Liver (tissue), 9 donors: ENCODE measurements around the gene WDFY1. TPM values are rescaled to one million over a fixed set of nuclear protein-coding genes. Genes with fewer than 3 reads are reported as not detected.

Source experiments
- DNase-seq: peaks from one replicate; pipeline ENCODE4 v3.0.0-alpha.2; 2017; ENCODE audit warnings: low spot score
- H3K27ac ChIP-seq, 2 donors: one replicate each; pipeline ENCODE4 v1.7.0; 2013; ENCODE audit warnings: inconsistent platforms in 2 of 2, low read length in 2 of 2, control low read depth in 1 of 2, low read depth in 1 of 2, mild to moderate bottlenecking in 1 of 2
- H3K27me3 ChIP-seq, 4 donors: one replicate each; pipeline versions ENCODE4 v1.6.1 to v1.7.0; 2013; ENCODE audit warnings: low read length in 3 of 4, inconsistent platforms in 1 of 4, mild to moderate bottlenecking in 1 of 4, moderate library complexity in 1 of 4; ENCODE audit not compliant: control insufficient read depth in 4 of 4, insufficient read depth in 4 of 4
- H3K36me3 ChIP-seq, 4 donors: one replicate each; pipeline versions ENCODE4 v1.6.1 to v1.7.0; 2013; ENCODE audit warnings: low read length in 3 of 4, mild to moderate bottlenecking in 3 of 4, low read depth in 1 of 4, moderate library complexity in 1 of 4; ENCODE audit not compliant: control insufficient read depth in 4 of 4, insufficient read depth in 3 of 4
- H3K4me1 ChIP-seq, 4 donors: one replicate each; pipeline versions ENCODE4 v1.6.1 to v1.7.0; 2013; ENCODE audit warnings: low read length in 3 of 4, mild to moderate bottlenecking in 3 of 4, moderate library complexity in 1 of 4; ENCODE audit not compliant: control insufficient read depth in 4 of 4, insufficient read depth in 4 of 4
- H3K4me3 ChIP-seq, 3 donors: one replicate each; pipeline versions ENCODE4 v1.6.1 to v1.7.0; 2013; ENCODE audit warnings: low read length in 3 of 3, control low read depth in 1 of 3, low read depth in 1 of 3, mild to moderate bottlenecking in 1 of 3
- H3K9ac ChIP-seq, 2 donors: one replicate each; pipeline ENCODE4 v1.7.0; 2013; ENCODE audit warnings: low read length in 2 of 2, mild to moderate bottlenecking in 2 of 2, moderate library complexity in 2 of 2, control low read depth in 1 of 2, low read depth in 1 of 2
- H3K9me3 ChIP-seq, 4 donors: one replicate each; pipeline versions ENCODE4 v1.6.1 to v1.7.0; 2013; ENCODE audit warnings: low read length in 3 of 4; ENCODE audit not compliant: control insufficient read depth in 4 of 4
- ATF3 ChIP-seq: IDR thresholded peaks from 2 replicates; pipeline ENCODE4 v1.6.1; 2016; ENCODE audit warnings: antibody characterized with exemption
- CTCF ChIP-seq: fragments of 150-350 bp; IDR thresholded peaks from 2 replicates; pipeline ENCODE4 v1.5.1; 2017; ENCODE audit warnings: improper control_type of control experiment, low read depth, low read length; ENCODE audit not compliant: missing input control
- EGR1 ChIP-seq, 2 donors: IDR thresholded peaks; 2 replicates each; pipeline ENCODE4 v1.6.1; 2016 to 2018; ENCODE audit warnings: antibody characterized with exemption in 2 of 2, low read depth in 2 of 2
- FOXA1 ChIP-seq: IDR thresholded peaks from 2 replicates; pipeline ENCODE4 v1.6.1; 2016; ENCODE audit warnings: antibody characterized with exemption
- FOXA2 ChIP-seq: IDR thresholded peaks from 2 replicates; pipeline ENCODE4 v1.6.1; 2016; ENCODE audit warnings: antibody characterized with exemption
- GABPA ChIP-seq, 2 donors: IDR thresholded peaks in 1 of 2; conservative IDR thresholded peaks in 1 of 2; 2 replicates each; pipeline ENCODE4 v1.6.1; 2016; ENCODE audit warnings: antibody characterized with exemption in 2 of 2, mild to moderate bottlenecking in 1 of 2, moderate library complexity in 1 of 2
- HNF4G ChIP-seq: IDR thresholded peaks from 2 replicates; pipeline ENCODE4 v1.6.1; 2016; ENCODE audit warnings: antibody characterized with exemption
- JUND ChIP-seq, 2 donors: IDR thresholded peaks; 2 replicates each; pipeline ENCODE4 v1.6.1; 2016; ENCODE audit warnings: antibody characterized with exemption in 2 of 2
- MAX ChIP-seq: IDR thresholded peaks from 2 replicates; pipeline ENCODE4 v1.6.1; 2016; ENCODE audit warnings: antibody characterized with exemption
- NR2F2 ChIP-seq: IDR thresholded peaks from 2 replicates; pipeline ENCODE4 v1.6.1; 2016; ENCODE audit warnings: antibody characterized with exemption
- RAD21 ChIP-seq, 2 donors: IDR thresholded peaks; 2 replicates each; pipeline ENCODE4 v1.6.1; 2016; ENCODE audit warnings: antibody characterized with exemption in 2 of 2, mild to moderate bottlenecking in 2 of 2
- REST ChIP-seq: IDR thresholded peaks from 2 replicates; pipeline ENCODE4 v1.6.1; 2016; ENCODE audit warnings: antibody characterized with exemption, mild to moderate bottlenecking
- RXRA ChIP-seq, 2 donors: IDR thresholded peaks; 2 replicates each; pipeline ENCODE4 v1.6.1; 2017 to 2018; ENCODE audit warnings: antibody characterized with exemption in 2 of 2, mild to moderate bottlenecking in 1 of 2
- SP1 ChIP-seq: IDR thresholded peaks from 2 replicates; pipeline ENCODE4 v1.6.1; 2018; ENCODE audit warnings: antibody characterized with exemption, mild to moderate bottlenecking
- TAF1 ChIP-seq: conservative IDR thresholded peaks from 2 replicates; pipeline ENCODE4 v1.6.1; 2016; ENCODE audit warnings: antibody characterized with exemption, mild to moderate bottlenecking
- YY1 ChIP-seq: IDR thresholded peaks from 2 replicates; pipeline ENCODE4 v1.6.1; 2016; ENCODE audit warnings: antibody characterized with exemption, mild to moderate bottlenecking
- ZBTB33 ChIP-seq: IDR thresholded peaks from 2 replicates; pipeline ENCODE4 v1.6.1; 2016; ENCODE audit warnings: antibody characterized with exemption
- WGBS: extraction: QIAGEN DNeasy Blood & Tissue Kit; methylation state at CpG from one replicate; pipeline ENCODE4 v1.1.7; 2013; 5-methylcytosine and 5-hydroxymethylcytosine counted together
- polyA plus RNA-seq, 2 donors: library from polyadenylated mRNA; stranded (reverse) in 1 of 2; unstranded in 1 of 2; fragments of 200-250 nt in 1 of 2; fragments of >200 nt in 1 of 2; fragmentation: Nextera tagmentation in 1 of 2; extraction: Ambion mirVana in 1 of 2; gene quantifications; one replicate each; pipeline versions ENCODE4 v1.2.1 to v1.2.3, GENCODE V29; 2013 to 2015
- total RNA-seq, 2 donors: library from RNA; depleted of rRNA; stranded (reverse); fragments of >200 nt; gene quantifications; one replicate each; pipeline ENCODE4 v1.2.3, GENCODE V29; 2014
- donor health status: healthy.
- donor health status: healthy.
- donor health status: healthy.
- donor health status: healthy.
- donor health status: healthy.

The WDFY1 gene
- total and polyA plus RNA-seq, 4 donors, result 12.0 to 34.2 (median 24.1) TPM

GRCh38 chr2:223882715-223883114 lies 62.4 kb downstream of the WDFY1 start:
- H3K27ac ChIP-seq, result no peak overlapping the region
- H3K36me3 ChIP-seq, result peaks cover 10 to 59% (median 35%) of the 10 kb centered on the region in 4 donors
- H3K27me3 ChIP-seq, result no peaks in the 10 kb centered on the region
- over 99% methylated on average over 5 of the region's 5 CpGs for WGBS
- H3K9ac ChIP-seq, result no peak overlapping the region
- TF ChIP-seq HNF4G (no peak), EGR1 (IDR thresholded peaks at IDR 0.05; ENCODE audit: low read depth in 2 of 2) (no peak), FOXA2 (no peak), TAF1 (no peak), JUND (IDR thresholded peaks at IDR 0.05) (no peak), RAD21 (IDR thresholded peaks at IDR 0.05) (no peak), GABPA (IDR thresholded peaks at IDR 0.05 in 1 of 2, conservative IDR thresholded peaks at IDR 0.05 in 1 of 2) (no peak), ZBTB33 (no peak), RXRA (IDR thresholded peaks at IDR 0.05) (no peak), MAX (no peak), FOXA1 (no peak), REST (no peak), CTCF (no peak), ATF3 (no peak), YY1 (no peak), NR2F2 (no peak), SP1 (no peak)
- no peaks in the 10 kb centered on the region for H3K9me3 ChIP-seq
- no peak for DNase-seq
- no peak overlapping the region for H3K4me3 ChIP-seq
- H3K4me1 ChIP-seq, result no peaks in the 10 kb centered on the region

GRCh38 chr2:223880796-223881195 lies 64.3 kb downstream of the WDFY1 start:
- H3K4me3 ChIP-seq, result no peak overlapping the region
- H3K9me3 ChIP-seq, result no peaks in the 10 kb centered on the region
- no peaks in the 10 kb centered on the region for H3K4me1 ChIP-seq
- DNase-seq, result no peak
- H3K27ac ChIP-seq, result no peak overlapping the region
- peaks cover 10 to 63% (median 45%) of the 10 kb centered on the region in 4 donors for H3K36me3 ChIP-seq
- TF ChIP-seq REST, result no peak
- TF ChIP-seq EGR1 (IDR thresholded peaks at IDR 0.05; ENCODE audit: low read depth in 2 of 2), result no peak
- TF ChIP-seq GABPA (IDR thresholded peaks at IDR 0.05 in 1 of 2, conservative IDR thresholded peaks at IDR 0.05 in 1 of 2), result no peak
- no peak for TF ChIP-seq RAD21 (IDR thresholded peaks at IDR 0.05)
- TF ChIP-seq NR2F2, result no peak
- TF ChIP-seq SP1, result no peak
- TF ChIP-seq TAF1, result no peak
- no peak for TF ChIP-seq MAX
- H3K27me3 ChIP-seq, result no peaks in the 10 kb centered on the region
- no peak overlapping the region for H3K9ac ChIP-seq
- 86% methylated on average over 4 of the region's 4 CpGs for WGBS
